DOHH2 (cell line): Measurements from ENCODE around the gene CDKL4.

ENCODE experiments used
- H3F3A ChIP-seq: fragments of 200-600 bp; sonication (generic), shearing (Covaris generic); 2 replicates; pipeline ENCODE4 v1.6.0; 2016; ENCODE audit warnings: antibody characterized with exemption, mild to moderate bottlenecking; ENCODE audit not compliant: control insufficient read depth, insufficient read depth
- H3K27ac ChIP-seq: fragments of 200-600 bp; sonication (generic); 2 replicates; pipeline ENCODE4 v1.5.1; 2014; ENCODE audit warnings: low read depth, mild to moderate bottlenecking, low read length, moderate library complexity
- H3K27me3 ChIP-seq: fragments of 200-600 bp; sonication (generic); 2 replicates; pipeline ENCODE4 v1.6.1; 2014; ENCODE audit warnings: mild to moderate bottlenecking, low read length, mixed read lengths; ENCODE audit not compliant: control insufficient read depth
- H3K36me3 ChIP-seq: fragments of 200-600 bp; sonication (generic); 2 replicates; pipeline ENCODE4 v1.6.1; 2014; ENCODE audit warnings: mild to moderate bottlenecking, low read length, moderate library complexity, mixed read lengths; ENCODE audit not compliant: control insufficient read depth
- H3K4me1 ChIP-seq: fragments of 200-600 bp; sonication (generic); 2 replicates; pipeline ENCODE4 v1.6.1; 2014; ENCODE audit warnings: mild to moderate bottlenecking, low read length, mixed read lengths; ENCODE audit not compliant: control insufficient read depth
- H3K4me2 ChIP-seq: fragments of 200-600 bp; sonication (generic); 2 replicates; pipeline ENCODE4 v1.6.0; 2014; ENCODE audit warnings: mild to moderate bottlenecking, low read length, moderate library complexity
- H3K4me3 ChIP-seq: fragments of 200-600 bp; sonication (generic); 2 replicates; pipeline ENCODE4 v1.5.1; 2014; ENCODE audit warnings: mild to moderate bottlenecking, low read length, mixed read lengths
- H3K79me2 ChIP-seq: fragments of 200-600 bp; sonication (generic); 2 replicates; pipeline ENCODE4 v1.6.1; 2014; ENCODE audit warnings: mild to moderate bottlenecking, low read length, mixed read lengths; ENCODE audit not compliant: control insufficient read depth
- H3K9me2 ChIP-seq: fragments of 200-600 bp; sonication (generic); replicated peaks from 2 replicates; pipeline ENCODE4 v1.6.1; 2014; ENCODE audit warnings: mild to moderate bottlenecking, low read length, mixed read lengths; ENCODE audit not compliant: control insufficient read depth
- H3K9me3 ChIP-seq: fragments of 200-600 bp; sonication (generic); 2 replicates; pipeline ENCODE4 v1.6.1; 2014; ENCODE audit warnings: antibody characterized with exemption, low read length, mixed read lengths; ENCODE audit not compliant: control insufficient read depth, insufficient read depth
- H4K20me1 ChIP-seq: fragments of 200-600 bp; sonication (generic); 2 replicates; pipeline ENCODE4 v1.6.0; 2014; ENCODE audit warnings: low read depth, mild to moderate bottlenecking, antibody characterized with exemption, low read length, moderate library complexity; ENCODE audit not compliant: control insufficient read depth, insufficient read depth
- CTCF ChIP-seq: fragments of 200-600 bp; sonication (generic); IDR thresholded peaks from one replicate; pipeline ENCODE4 v1.5.1; 2014; ENCODE audit warnings: antibody characterized with exemption, mild to moderate bottlenecking, low read depth, low read length; ENCODE audit not compliant: poor library complexity, severe bottlenecking
- EZH2phosphoT487 ChIP-seq: fragments of 200-600 bp; sonication (generic); IDR thresholded peaks from 2 replicates; pipeline ENCODE4 v1.6.1; 2017; ENCODE audit warnings: borderline replicate concordance, mild to moderate bottlenecking, antibody characterized with exemption, low read length, moderate library complexity, mixed read lengths

CDKL4 gene

DNA sequence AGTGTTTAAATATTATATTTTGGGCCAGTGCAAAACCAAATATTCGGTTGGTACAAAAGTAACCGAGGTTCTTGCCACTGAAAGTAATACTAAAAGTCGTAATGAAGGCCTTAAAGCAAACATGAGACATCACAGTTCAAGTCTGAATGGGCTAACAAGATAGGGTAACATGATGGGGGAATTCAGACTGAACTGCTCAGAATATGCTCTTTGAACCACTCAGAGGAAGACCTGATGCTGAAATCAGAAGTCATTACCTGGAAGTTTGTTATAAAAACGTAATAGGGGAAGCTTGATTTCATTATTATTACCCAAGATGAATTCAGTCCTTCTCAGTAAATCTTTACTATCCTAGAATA, 26.6 kb downstream of the CDKL4 start:
- Histone ChIP-seq H3K27me3 (no peaks in the 10 kb centered on the region), H3K36me3 (no peaks in the 10 kb centered on the region), H3K4me2 (no peak overlapping the region), H3K4me3 (no peak overlapping the region), H3K27ac (no peak overlapping the region), H3F3A (no peaks in the 10 kb centered on the region), H3K79me2 (no peaks in the 10 kb centered on the region), H3K4me1 (no peaks in the 10 kb centered on the region), H4K20me1 (no peaks in the 10 kb centered on the region), H3K9me2 (no peaks in the 10 kb centered on the region), H3K9me3 (no peaks in the 10 kb centered on the region)
- TF ChIP-seq EZH2phosphoT487: no peak
- no peak for TF ChIP-seq CTCF

- H3K9me3 ChIP-seq: no peaks in the 10 kb centered on the region
- H3K4me1 ChIP-seq: no peaks in the 10 kb centered on the region
- H3K27ac ChIP-seq: no peak overlapping the region
- H3K79me2 ChIP-seq: no peaks in the 10 kb centered on the region
- no peaks in the 10 kb centered on the region for H3K9me2 ChIP-seq
- TF ChIP-seq EZH2phosphoT487 (no peak), CTCF (no peak)
- H3K4me3 ChIP-seq: no peak overlapping the region
- no peaks in the 10 kb centered on the region for H3K27me3 ChIP-seq
- H3K36me3 ChIP-seq: no peaks in the 10 kb centered on the region
- H3K4me2 ChIP-seq: no peak overlapping the region
- no peaks in the 10 kb centered on the region for H4K20me1 ChIP-seq
- H3F3A ChIP-seq: no peaks in the 10 kb centered on the region
Observed at GRCh38 chr2:39216346-39217191, 27.2 kb downstream of the CDKL4 start.

GRCh38 chr2:39215545-39215944, 28.2 kb downstream of the CDKL4 start:
- no peak for TF ChIP-seq EZH2phosphoT487
- no peak for TF ChIP-seq CTCF
- no peaks in the 10 kb centered on the region for H3K27me3 ChIP-seq

More at GRCh38 chr2:39215545-39215944, 28.2 kb downstream of the CDKL4 start:
- H4K20me1 ChIP-seq: no peaks in the 10 kb centered on the region
- H3K79me2 ChIP-seq: no peaks in the 10 kb centered on the region
- no peaks in the 10 kb centered on the region for H3F3A ChIP-seq
- no peak overlapping the region for H3K4me2 ChIP-seq
- H3K4me3 ChIP-seq: no peak overlapping the region
- no peaks in the 10 kb centered on the region for H3K4me1 ChIP-seq
- no peak overlapping the region for H3K27ac ChIP-seq
- H3K9me3 ChIP-seq: no peaks in the 10 kb centered on the region
- H3K9me2 ChIP-seq: no peaks in the 10 kb centered on the region
- H3K36me3 ChIP-seq: no peaks in the 10 kb centered on the region
